GM12875 (cell line): ENCODE data around the gene HYAL3.

Source experiments
- H3K4me3 ChIP-seq: one replicate; pipeline ENCODE4 v1.5.1; 2011; ENCODE audit warnings: low read depth, low read length, control low read depth
- CTCF ChIP-seq: IDR thresholded peaks from 2 replicates; pipeline ENCODE4 v1.5.1; 2011; ENCODE audit warnings: low read depth, mild to moderate bottlenecking, control low read depth, inconsistent platforms, low read length, moderate library complexity, borderline replicate concordance; ENCODE audit not compliant: insufficient read depth

Gene HYAL3

GRCh38 chr3:50293079-50293801, 6.0 kb downstream of the HYAL3 start:
- H3K4me3 ChIP-seq, result peak overlapping the region; percentile 52
- no peak for TF ChIP-seq CTCF

GRCh38 chr3:50292159-50293078, 6.8 kb downstream of the HYAL3 start, which contains the start of gene IFRD2:
TSS of gene IFRD2 (minus strand) at chr3:50292429. CDS start at chr3:50292274, 155 bp downstream.
- TF ChIP-seq CTCF, result no peak
- peak within 1 kb of the TSS; percentile 98 for H3K4me3 ChIP-seq

GRCh38 chr3:50290161-50290641, 9.0 kb downstream of the HYAL3 start:
- no peak overlapping the region for H3K4me3 ChIP-seq
- TF ChIP-seq CTCF, result no peak

GRCh38 chr3:50289130-50289529, 10.1 kb downstream of the HYAL3 start:
- TF ChIP-seq CTCF, result no peak
- H3K4me3 ChIP-seq, result no peak overlapping the region

GRCh38 chr3:50288387-50289007, 10.7 kb downstream of the HYAL3 start:
- H3K4me3 ChIP-seq, result no peak overlapping the region
- TF ChIP-seq CTCF, result no peak

- no peak overlapping the region for H3K4me3 ChIP-seq
- no peak for TF ChIP-seq CTCF
Observed at GRCh38 chr3:50287262-50287661, 11.9 kb downstream of the HYAL3 start.
